OCI-LY3 (cell line): ENCODE measurements around the gene LILRB4.
"Not testable (repeated sequence)": the region's sequence is repeated elsewhere in the genome, so short reads cannot be mapped to it uniquely, and the experiment has no call there.

Source experiments
- EZH2phosphoT487 ChIP-seq: fragments of 200-600 bp; shearing (Covaris generic); IDR thresholded peaks from 2 replicates; pipeline ENCODE4 v1.6.1; 2018; ENCODE audit warnings: antibody characterized with exemption, mixed run types, low read depth
- TF ChIP-seq, protein P1 (sequence below): fragments of 200-600, 300-600 bp; sonication (generic); IDR thresholded peaks from 2 replicates; pipeline ENCODE4 v1.5.1; 2014; ENCODE audit warnings: antibody characterized with exemption, low read length, low read depth

DNA sequence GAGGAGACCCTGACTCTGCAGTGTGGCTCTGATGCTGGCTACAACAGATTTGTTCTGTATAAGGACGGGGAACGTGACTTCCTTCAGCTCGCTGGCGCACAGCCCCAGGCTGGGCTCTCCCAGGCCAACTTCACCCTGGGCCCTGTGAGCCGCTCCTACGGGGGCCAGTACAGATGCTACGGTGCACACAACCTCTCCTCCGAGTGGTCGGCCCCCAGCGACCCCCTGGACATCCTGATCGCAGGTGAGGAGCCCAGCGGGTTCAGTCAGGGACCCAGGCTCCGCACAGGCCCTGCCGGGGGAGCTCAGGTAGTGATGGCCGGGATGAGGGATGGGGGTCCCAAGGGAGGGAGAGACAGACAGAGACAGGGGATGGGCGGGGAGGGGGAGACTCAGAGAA lies 30.3 kb upstream of the LILRB4 start:
- TF ChIP-seq, protein P1, sequence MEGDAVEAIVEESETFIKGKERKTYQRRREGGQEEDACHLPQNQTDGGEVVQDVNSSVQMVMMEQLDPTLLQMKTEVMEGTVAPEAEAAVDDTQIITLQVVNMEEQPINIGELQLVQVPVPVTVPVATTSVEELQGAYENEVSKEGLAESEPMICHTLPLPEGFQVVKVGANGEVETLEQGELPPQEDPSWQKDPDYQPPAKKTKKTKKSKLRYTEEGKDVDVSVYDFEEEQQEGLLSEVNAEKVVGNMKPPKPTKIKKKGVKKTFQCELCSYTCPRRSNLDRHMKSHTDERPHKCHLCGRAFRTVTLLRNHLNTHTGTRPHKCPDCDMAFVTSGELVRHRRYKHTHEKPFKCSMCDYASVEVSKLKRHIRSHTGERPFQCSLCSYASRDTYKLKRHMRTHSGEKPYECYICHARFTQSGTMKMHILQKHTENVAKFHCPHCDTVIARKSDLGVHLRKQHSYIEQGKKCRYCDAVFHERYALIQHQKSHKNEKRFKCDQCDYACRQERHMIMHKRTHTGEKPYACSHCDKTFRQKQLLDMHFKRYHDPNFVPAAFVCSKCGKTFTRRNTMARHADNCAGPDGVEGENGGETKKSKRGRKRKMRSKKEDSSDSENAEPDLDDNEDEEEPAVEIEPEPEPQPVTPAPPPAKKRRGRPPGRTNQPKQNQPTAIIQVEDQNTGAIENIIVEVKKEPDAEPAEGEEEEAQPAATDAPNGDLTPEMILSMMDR = not testable (repeated sequence)
- not testable (repeated sequence) for TF ChIP-seq EZH2phosphoT487
